Smooth muscle cell of the pulmonary artery (primary cell): ENCODE results near the gene AQP9. TPM values are rescaled to one million over a fixed set of nuclear protein-coding genes. Genes with fewer than 3 reads are reported as not detected.

Experiments
- total RNA-seq: library from RNA; depleted of rRNA; stranded (reverse); fragments of >200 nt; gene quantifications from 2 replicates; pipeline ENCODE4 v1.2.3, GENCODE V29; 2014

The AQP9 gene, protein sequence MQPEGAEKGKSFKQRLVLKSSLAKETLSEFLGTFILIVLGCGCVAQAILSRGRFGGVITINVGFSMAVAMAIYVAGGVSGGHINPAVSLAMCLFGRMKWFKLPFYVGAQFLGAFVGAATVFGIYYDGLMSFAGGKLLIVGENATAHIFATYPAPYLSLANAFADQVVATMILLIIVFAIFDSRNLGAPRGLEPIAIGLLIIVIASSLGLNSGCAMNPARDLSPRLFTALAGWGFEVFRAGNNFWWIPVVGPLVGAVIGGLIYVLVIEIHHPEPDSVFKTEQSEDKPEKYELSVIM
- total RNA-seq: not detected in 2 replicates

DNA sequence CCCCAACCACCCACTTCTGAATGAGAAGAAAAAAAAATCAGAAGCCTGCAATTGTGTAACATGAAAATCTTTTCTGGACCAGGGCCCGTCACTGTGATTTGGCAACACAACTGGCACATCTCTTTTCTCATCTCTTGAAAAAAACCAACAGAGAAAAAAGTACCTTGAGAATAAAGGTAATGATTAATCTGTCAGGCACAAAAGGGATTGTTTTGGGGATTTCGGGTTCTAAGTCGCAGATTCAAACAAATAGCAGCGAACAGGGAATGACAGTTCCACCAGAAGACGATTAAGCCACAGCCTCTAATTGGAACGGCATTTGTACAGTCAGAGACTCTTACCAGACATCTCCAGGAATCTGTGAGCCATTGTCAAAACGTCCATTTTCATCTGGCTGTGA, at the start of gene AQP9:
TSS of gene AQP9 (plus strand) at position 276 of the 400 bp plus-strand sequence. CDS start 185 bp downstream, outside the sequence.

Other genes with a start within 250 kb of the AQP9 start
- gene ALDH1A2, start 72.7 kb upstream of the AQP9 start, total RNA-seq: 0.86 and 3.8 TPM in 2 replicates